A549 (cell line): ENCODE results near the gene CD209.
"Not testable (repeated sequence)": the region's sequence is repeated elsewhere in the genome, so short reads cannot be mapped to it uniquely, and the experiment has no call there.

Source experiments
- CBX8 ChIP-seq: fragments of 200-600 bp; sonication (generic); IDR thresholded peaks from 2 replicates; pipeline ENCODE4 v1.6.1; 2016
- CHD2 ChIP-seq: fragments of 150-350 bp; IDR thresholded peaks from 2 replicates; pipeline ENCODE4 v1.6.1; 2014; ENCODE audit warnings: low read length; ENCODE audit not compliant: partially characterized antibody
- CHD4 ChIP-seq: fragments of 200-600 bp; sonication (generic); IDR thresholded peaks from 2 replicates; pipeline ENCODE4 v1.6.1; 2016; ENCODE audit warnings: antibody characterized with exemption, mild to moderate bottlenecking, borderline replicate concordance
- HMGXB4 ChIP-seq: fragments of 250-450 bp; sonication (Bioruptor Pico); IDR thresholded peaks from 2 replicates; pipeline ENCODE4 v1.5.0; 2021; ENCODE audit warnings: mild to moderate bottlenecking, moderate library complexity, borderline replicate concordance
- MYC ChIP-seq: IDR thresholded peaks from 2 replicates; pipeline ENCODE4 v1.6.1; 2012; ENCODE audit warnings: mild to moderate bottlenecking, inconsistent platforms, low read length, improper control_type of control experiment, borderline replicate concordance
- POLR2A ChIP-seq: IDR thresholded peaks from 2 replicates; pipeline ENCODE4 v1.6.1; 2012; ENCODE audit warnings: mild to moderate bottlenecking, low read length
- RARB ChIP-seq: fragments of 250-450 bp; sonication (Bioruptor Pico); IDR thresholded peaks from 2 replicates; pipeline ENCODE4 v1.8.0; 2021; ENCODE audit warnings: mild to moderate bottlenecking, moderate library complexity
- TP53 ChIP-seq: fragments of 250-450 bp; sonication (Bioruptor Pico); IDR thresholded peaks from 2 replicates; pipeline ENCODE4 v1.5.0; 2021; ENCODE audit warnings: mild to moderate bottlenecking, moderate library complexity

- not testable (repeated sequence) for TF ChIP-seq CHD2; TP53 (CRISPR knock-in tag); POLR2A; MYC; HMGXB4 (CRISPR knock-in tag); CHD4; CBX8; RARB (CRISPR knock-in tag)
Observed at GRCh38 chr19:7765043-7765442, 17.7 kb upstream of the CD209 start.
